Measurements from ENCODE around the gene CNPY2. TPM values are rescaled to one million over a fixed set of nuclear protein-coding genes. Genes with fewer than 3 reads are reported as not detected.

CNPY2 gene
- total RNA-seq, 1 experiment from 2014 or later = 193 TPM

DNA sequence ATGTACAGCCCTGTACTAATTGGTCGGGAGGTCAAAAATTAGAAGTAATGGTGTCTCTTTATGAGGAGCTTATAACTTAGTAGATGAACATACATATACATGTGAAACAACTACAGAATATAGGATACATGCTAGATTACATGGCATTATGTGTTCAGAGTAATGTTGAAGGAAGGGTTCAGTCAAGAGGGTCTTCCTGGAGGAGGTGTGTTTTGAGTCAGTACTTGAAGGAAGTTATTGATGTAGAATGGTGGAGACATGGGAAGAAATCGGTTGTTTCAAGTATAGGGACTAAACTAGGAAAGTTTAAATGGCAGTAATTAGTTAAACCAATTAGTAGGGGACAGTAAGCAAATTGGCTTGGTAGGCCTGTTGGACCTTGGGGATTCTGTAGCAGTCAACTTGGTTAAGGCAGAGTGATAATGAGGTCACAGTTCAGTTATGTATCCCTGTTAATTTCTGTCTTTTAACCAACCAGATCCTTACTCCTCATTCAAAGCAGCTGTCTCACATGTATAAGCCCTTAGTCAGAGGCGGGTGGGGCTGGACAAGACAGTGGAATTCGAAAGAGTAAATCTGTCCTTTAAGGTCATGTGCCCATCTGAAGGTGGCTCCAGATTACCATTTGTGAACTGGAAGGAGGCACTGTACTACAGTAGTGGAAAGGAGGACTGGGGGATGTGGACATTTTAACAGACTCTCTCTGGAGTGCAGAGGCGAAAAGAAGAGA is 54.1 kb downstream of the CNPY2 start (continued):
- TF ChIP-seq GTF2I (CRISPR knock-in tag; conservative IDR thresholded peaks at IDR 0.05) (no peak), JUN (CRISPR knock-in tag; IDR thresholded peaks at IDR 0.05) (no peak)

- ATAC-seq = no peak
- H3K4me1 Mint-ChIP-seq = peaks cover 21% of the 10 kb centered on the region
- TF ChIP-seq CREB1 (CRISPR knock-in tag; IDR thresholded peaks at IDR 0.05) (no peak), PREB (CRISPR knock-in tag; IDR thresholded peaks at IDR 0.05; ENCODE audit: borderline replicate concordance) (no peak), ESRRA (CRISPR knock-in tag; IDR thresholded peaks at IDR 0.05; ENCODE audit: borderline replicate concordance) (no peak), TEAD4 (CRISPR knock-in tag; IDR thresholded peaks at IDR 0.05) (no peak), TCF7 (CRISPR knock-in tag; IDR thresholded peaks at IDR 0.05; ENCODE audit: low read depth) (no peak), ZBTB43 (CRISPR knock-in tag; IDR thresholded peaks at IDR 0.05) (no peak), GTF2I (CRISPR knock-in tag; conservative IDR thresholded peaks at IDR 0.05) (no peak), ATF3 (CRISPR knock-in tag; conservative IDR thresholded peaks at IDR 0.05) (no peak)
- TF ChIP-seq, protein P1, sequence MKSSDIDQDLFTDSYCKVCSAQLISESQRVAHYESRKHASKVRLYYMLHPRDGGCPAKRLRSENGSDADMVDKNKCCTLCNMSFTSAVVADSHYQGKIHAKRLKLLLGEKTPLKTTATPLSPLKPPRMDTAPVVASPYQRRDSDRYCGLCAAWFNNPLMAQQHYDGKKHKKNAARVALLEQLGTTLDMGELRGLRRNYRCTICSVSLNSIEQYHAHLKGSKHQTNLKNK (CRISPR knock-in tag; IDR thresholded peaks at IDR 0.05) = no peak
- ChIA-PET CTCF (interaction anchor here (0.6 to 1.9 kb wide), 4 partner anchors 30 to 99 kb away, joined by 3 to 5 read pairs (median 4); partner anchors contain the start of genes RNF41, SMARCC2 and STAT2), POLR2A (no interaction called here)
- no peaks in the 10 kb centered on the region for H3K9me3 Mint-ChIP-seq
- H3K27me3 Mint-ChIP-seq (ENCODE audit: low read depth) = 0 out of 2 replicates have a peak, but pooled peaks cover 4% of the 10 kb centered on the region
- no peak overlapping the region for H3K27ac Mint-ChIP-seq
- no peak overlapping the region for H3K4me3 Mint-ChIP-seq
- peaks cover 4% of the 10 kb centered on the region for H3K36me3 Mint-ChIP-seq
- no peak for DNase-seq (ENCODE audit: low spot score)
Observed at GRCh38 chr12:56260921-56261320, 54.9 kb downstream of the CNPY2 start.

- ChIA-PET CTCF (interaction anchor here (0.6 to 1.9 kb wide), 4 partner anchors 29 to 100 kb away, joined by 3 to 5 read pairs (median 4); partner anchors contain the start of genes RNF41, SMARCC2 and STAT2), POLR2A (interaction anchor here (1.4 kb wide), 1 partner anchor 38 kb away, joined by 3 read pairs; no protein-coding TSS in a partner anchor)
- no peaks in the 10 kb centered on the region for H3K9me3 Mint-ChIP-seq
- no peak for DNase-seq (ENCODE audit: low spot score)
- H3K27ac Mint-ChIP-seq = no peak overlapping the region; the same call in 1 of the 2 replicates
- H3K4me1 Mint-ChIP-seq = peaks cover 18% of the 10 kb centered on the region
- 0 out of 2 replicates have a peak, but pooled peaks cover 4% of the 10 kb centered on the region for H3K27me3 Mint-ChIP-seq (ENCODE audit: low read depth)
- peaks cover 9% of the 10 kb centered on the region for H3K36me3 Mint-ChIP-seq
- no peak overlapping the region for H3K4me3 Mint-ChIP-seq
- no peak for ATAC-seq
- TF ChIP-seq ZNF263 (CRISPR knock-in tag; IDR thresholded peaks at IDR 0.05; ENCODE audit: low read depth) (no peak), JUN (CRISPR knock-in tag; IDR thresholded peaks at IDR 0.05) (no peak), ZNF396 (CRISPR knock-in tag; IDR thresholded peaks at IDR 0.05; ENCODE audit: borderline replicate concordance) (no peak), USF1 (CRISPR knock-in tag; IDR thresholded peaks at IDR 0.05) (no peak), CREM (CRISPR knock-in tag; IDR thresholded peaks at IDR 0.05) (no peak), PRDM15 (CRISPR knock-in tag; IDR thresholded peaks at IDR 0.05) (no peak), TEAD1 (CRISPR knock-in tag; IDR thresholded peaks at IDR 0.05) (no peak)
- TF ChIP-seq, protein P2, sequence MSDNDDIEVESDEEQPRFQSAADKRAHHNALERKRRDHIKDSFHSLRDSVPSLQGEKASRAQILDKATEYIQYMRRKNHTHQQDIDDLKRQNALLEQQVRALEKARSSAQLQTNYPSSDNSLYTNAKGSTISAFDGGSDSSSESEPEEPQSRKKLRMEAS (CRISPR knock-in tag; IDR thresholded peaks at IDR 0.05) = no peak
- TF ChIP-seq, protein P3, sequence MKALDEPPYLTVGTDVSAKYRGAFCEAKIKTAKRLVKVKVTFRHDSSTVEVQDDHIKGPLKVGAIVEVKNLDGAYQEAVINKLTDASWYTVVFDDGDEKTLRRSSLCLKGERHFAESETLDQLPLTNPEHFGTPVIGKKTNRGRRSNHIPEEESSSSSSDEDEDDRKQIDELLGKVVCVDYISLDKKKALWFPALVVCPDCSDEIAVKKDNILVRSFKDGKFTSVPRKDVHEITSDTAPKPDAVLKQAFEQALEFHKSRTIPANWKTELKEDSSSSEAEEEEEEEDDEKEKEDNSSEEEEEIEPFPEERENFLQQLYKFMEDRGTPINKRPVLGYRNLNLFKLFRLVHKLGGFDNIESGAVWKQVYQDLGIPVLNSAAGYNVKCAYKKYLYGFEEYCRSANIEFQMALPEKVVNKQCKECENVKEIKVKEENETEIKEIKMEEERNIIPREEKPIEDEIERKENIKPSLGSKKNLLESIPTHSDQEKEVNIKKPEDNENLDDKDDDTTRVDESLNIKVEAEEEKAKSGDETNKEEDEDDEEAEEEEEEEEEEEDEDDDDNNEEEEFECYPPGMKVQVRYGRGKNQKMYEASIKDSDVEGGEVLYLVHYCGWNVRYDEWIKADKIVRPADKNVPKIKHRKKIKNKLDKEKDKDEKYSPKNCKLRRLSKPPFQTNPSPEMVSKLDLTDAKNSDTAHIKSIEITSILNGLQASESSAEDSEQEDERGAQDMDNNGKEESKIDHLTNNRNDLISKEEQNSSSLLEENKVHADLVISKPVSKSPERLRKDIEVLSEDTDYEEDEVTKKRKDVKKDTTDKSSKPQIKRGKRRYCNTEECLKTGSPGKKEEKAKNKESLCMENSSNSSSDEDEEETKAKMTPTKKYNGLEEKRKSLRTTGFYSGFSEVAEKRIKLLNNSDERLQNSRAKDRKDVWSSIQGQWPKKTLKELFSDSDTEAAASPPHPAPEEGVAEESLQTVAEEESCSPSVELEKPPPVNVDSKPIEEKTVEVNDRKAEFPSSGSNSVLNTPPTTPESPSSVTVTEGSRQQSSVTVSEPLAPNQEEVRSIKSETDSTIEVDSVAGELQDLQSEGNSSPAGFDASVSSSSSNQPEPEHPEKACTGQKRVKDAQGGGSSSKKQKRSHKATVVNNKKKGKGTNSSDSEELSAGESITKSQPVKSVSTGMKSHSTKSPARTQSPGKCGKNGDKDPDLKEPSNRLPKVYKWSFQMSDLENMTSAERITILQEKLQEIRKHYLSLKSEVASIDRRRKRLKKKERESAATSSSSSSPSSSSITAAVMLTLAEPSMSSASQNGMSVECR (CRISPR knock-in tag; IDR thresholded peaks at IDR 0.05; ENCODE audit: borderline replicate concordance) = no peak
Observed at GRCh38 chr12:56260380-56260779, 55.4 kb downstream of the CNPY2 start.

Data from WTC11 (cell line).